HFF-Myc (cell line): ENCODE measurements around the gene TFF2.

Source experiments
- DNase-seq: peaks from one replicate; pipeline ENCODE4 v3.0.0-alpha.2; 2011; ENCODE audit warnings: low read depth; ENCODE audit errors: extremely low read depth
- H3K4me3 ChIP-seq: replicated peaks from 2 replicates; pipeline ENCODE4 v1.5.1; 2011; ENCODE audit warnings: low read depth, mild to moderate bottlenecking, control low read depth, low read length
- TF ChIP-seq, protein P1 (sequence below): IDR thresholded peaks from 2 replicates; pipeline ENCODE4 v1.5.1; 2012; ENCODE audit warnings: mild to moderate bottlenecking, low read depth, low read length, control low read depth; ENCODE audit errors: missing control alignments

Gene TFF2

DNA sequence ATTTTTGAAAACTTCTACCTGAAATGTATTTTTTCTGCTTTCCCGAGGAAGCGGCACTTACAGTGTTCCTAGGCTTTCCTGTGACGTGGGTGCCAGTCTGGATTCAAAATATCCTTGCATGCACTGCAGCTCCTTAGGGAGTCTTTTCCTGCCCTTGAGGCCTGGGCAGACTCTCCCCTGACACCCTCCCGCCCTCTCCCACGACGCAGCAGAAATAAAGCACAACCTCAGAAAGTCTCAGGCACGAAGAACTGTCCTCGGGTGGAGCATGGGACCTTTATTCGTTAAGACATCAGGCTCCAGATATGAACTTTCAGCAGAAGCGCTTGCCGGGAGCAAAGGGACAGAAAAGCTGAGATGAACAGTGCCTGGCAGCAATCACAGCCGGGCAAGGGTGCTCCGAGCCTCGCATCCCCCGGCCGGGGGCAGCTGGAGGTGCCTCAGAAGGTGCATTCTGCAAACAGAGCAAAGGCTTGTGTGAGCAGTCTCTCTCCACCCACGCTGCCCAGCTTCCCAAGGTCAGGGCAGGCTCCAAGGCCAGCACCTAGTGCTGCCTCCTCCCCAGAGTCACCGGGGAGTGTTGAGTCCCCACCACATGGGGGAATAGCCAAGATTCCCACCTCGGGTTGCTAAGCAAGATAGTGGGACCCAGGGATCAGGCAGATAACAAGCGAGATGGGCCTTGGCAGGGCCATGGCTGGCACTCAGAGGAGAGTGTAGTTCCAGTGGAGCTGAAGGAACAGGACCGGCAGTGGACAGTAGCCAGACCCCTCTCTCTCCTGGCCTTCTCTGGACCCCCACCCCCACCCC, 38.8 kb downstream of the TFF2 start:
- no peak for DNase-seq
- H3K4me3 ChIP-seq: no peak overlapping the region
- TF ChIP-seq, protein P1, sequence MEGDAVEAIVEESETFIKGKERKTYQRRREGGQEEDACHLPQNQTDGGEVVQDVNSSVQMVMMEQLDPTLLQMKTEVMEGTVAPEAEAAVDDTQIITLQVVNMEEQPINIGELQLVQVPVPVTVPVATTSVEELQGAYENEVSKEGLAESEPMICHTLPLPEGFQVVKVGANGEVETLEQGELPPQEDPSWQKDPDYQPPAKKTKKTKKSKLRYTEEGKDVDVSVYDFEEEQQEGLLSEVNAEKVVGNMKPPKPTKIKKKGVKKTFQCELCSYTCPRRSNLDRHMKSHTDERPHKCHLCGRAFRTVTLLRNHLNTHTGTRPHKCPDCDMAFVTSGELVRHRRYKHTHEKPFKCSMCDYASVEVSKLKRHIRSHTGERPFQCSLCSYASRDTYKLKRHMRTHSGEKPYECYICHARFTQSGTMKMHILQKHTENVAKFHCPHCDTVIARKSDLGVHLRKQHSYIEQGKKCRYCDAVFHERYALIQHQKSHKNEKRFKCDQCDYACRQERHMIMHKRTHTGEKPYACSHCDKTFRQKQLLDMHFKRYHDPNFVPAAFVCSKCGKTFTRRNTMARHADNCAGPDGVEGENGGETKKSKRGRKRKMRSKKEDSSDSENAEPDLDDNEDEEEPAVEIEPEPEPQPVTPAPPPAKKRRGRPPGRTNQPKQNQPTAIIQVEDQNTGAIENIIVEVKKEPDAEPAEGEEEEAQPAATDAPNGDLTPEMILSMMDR: no peak

- TF ChIP-seq, protein P1: no peak
- no peak for DNase-seq
- no peak overlapping the region for H3K4me3 ChIP-seq
Measured at GRCh38 chr21:42311160-42311559, 39.6 kb downstream of the TFF2 start.

DNA sequence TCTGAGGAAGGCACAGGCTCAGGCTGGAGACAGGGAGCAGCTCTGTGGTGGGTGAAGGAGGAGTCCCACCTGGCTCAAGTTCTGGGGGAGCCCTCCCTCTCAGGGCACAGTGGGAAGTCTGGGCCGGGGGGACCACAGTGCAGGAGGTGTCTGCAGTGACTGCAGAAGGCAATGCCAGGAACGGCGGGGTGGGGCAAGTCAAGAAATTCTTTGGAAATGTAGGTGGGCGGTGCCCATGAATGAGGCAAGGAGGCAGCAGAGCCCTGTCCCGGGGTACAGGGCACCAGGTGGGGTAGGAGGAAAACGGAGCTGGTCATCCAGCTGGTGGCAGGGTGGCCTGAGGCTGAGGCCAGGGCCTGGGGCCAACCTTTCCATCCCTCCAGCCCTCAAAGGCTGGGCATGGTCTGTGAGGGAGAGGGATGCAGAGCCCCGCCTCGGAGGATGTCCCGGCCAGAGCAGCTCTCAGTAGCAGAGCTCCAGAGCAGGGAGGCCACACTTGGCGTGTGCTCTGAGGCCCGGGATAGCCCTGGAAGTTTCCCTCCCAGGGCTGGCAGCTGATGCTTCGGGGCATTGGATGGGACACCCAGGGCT, 40.3 kb downstream of the TFF2 start:
- no peak for DNase-seq
- TF ChIP-seq, protein P1: no peak
- H3K4me3 ChIP-seq: no peak overlapping the region

DNA sequence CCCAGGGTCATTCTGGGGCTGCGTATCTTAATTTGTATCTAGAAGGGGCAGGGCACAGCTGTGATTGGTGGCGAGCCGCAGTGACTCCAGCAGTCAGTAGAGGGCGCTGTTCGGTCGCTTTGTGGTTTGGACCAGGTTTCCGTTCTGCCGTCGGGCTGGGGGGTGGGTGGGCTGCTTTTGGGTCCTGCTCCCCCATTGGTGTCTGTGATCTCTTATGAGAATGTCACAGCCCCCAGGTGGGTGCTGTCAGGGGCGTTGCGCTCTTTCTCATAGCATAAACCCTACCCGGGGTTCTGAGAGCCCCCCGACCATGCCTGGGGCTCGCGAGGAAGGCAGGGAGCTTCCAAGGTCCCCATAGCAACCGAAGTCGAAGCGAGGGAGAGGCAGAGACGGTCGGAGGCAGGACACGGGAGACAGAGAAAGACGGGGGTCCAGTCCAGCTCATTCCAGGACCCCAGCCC, 41.0 kb downstream of the TFF2 start:
- no peak overlapping the region for H3K4me3 ChIP-seq
- TF ChIP-seq, protein P1: peak; percentile 78
- peak; percentile 2 for DNase-seq

GRCh38 chr21:42308914-42309752, 41.7 kb downstream of the TFF2 start:
- TF ChIP-seq, protein P1: no peak
- no peak for DNase-seq
- H3K4me3 ChIP-seq: no peak overlapping the region

GRCh38 chr21:42308161-42308913, 42.5 kb downstream of the TFF2 start:
- H3K4me3 ChIP-seq: no peak overlapping the region
- DNase-seq: no peak
- TF ChIP-seq, protein P1: no peak
